GM12864 (cell line): ENCODE measurements around the gene FKBP15.

ENCODE experiments used
- DNase-seq: peaks from one replicate; pipeline ENCODE4 v3.0.0-alpha.2; 2011; ENCODE audit warnings: low read depth
- H3K4me3 ChIP-seq: 2 replicates; pipeline ENCODE4 v1.5.1; 2011; ENCODE audit warnings: mild to moderate bottlenecking, low read depth, low read length, control low read depth
- CTCF ChIP-seq: IDR thresholded peaks from 2 replicates; pipeline ENCODE4 v1.5.1; 2011; ENCODE audit warnings: low read depth, mild to moderate bottlenecking, moderate library complexity, low read length, control low read depth, inconsistent platforms; ENCODE audit errors: missing control alignments

The FKBP15 gene

GRCh38 chr9:113186137-113186755, 34.8 kb downstream of the FKBP15 start:
- no peak for TF ChIP-seq CTCF
- DNase-seq, result no peak
- no peak overlapping the region for H3K4me3 ChIP-seq

- no peak for TF ChIP-seq CTCF
- no peak overlapping the region for H3K4me3 ChIP-seq
- no peak for DNase-seq
These were observed 35.8 kb downstream of the FKBP15 start for GRCh38 chr9:113185271-113185670.

- TF ChIP-seq CTCF, result no peak
- no peak overlapping the region for H3K4me3 ChIP-seq
- no peak for DNase-seq
These were observed 36.5 kb downstream of the FKBP15 start for GRCh38 chr9:113184539-113184938.

GRCh38 chr9:113183956-113184488, 37.1 kb downstream of the FKBP15 start:
- DNase-seq, result no peak
- no peak for TF ChIP-seq CTCF
- no peak overlapping the region for H3K4me3 ChIP-seq

GRCh38 chr9:113181165-113181564, 39.9 kb downstream of the FKBP15 start:
- DNase-seq, result no peak
- no peak overlapping the region for H3K4me3 ChIP-seq
- TF ChIP-seq CTCF, result no peak

- TF ChIP-seq CTCF, result no peak
- DNase-seq, result no peak
These were observed 41.2 kb downstream of the FKBP15 start for GRCh38 chr9:113179839-113180238.

GRCh38 chr9:113178087-113178486, 43.0 kb downstream of the FKBP15 start:
- no peak for TF ChIP-seq CTCF
- no peak for DNase-seq
- no peak overlapping the region for H3K4me3 ChIP-seq

More at GRCh38 chr9:113179839-113180238, 41.2 kb downstream of the FKBP15 start:
- no peak overlapping the region for H3K4me3 ChIP-seq
